Measurements from ENCODE around the gene ALKBH7.

ALKBH7 gene

GRCh38 chr19:6413721-6414643 is 41.4 kb downstream of the ALKBH7 start:
- no peak for TF ChIP-seq CTCF (IDR thresholded peaks at IDR 0.05; ENCODE audit: insufficient read depth, missing control alignments)
- DNase-seq (ENCODE audit: insufficient read length, low spot score) (peak; percentile 13), FAIRE-seq (no peak)

- DNase-seq (ENCODE audit: insufficient read length, low spot score) (peak; percentile 9), FAIRE-seq (no peak)
- no peak for TF ChIP-seq CTCF (IDR thresholded peaks at IDR 0.05; ENCODE audit: insufficient read depth, missing control alignments)
Measured at GRCh38 chr19:6414793-6415590, 42.4 kb downstream of the ALKBH7 start.

DNA sequence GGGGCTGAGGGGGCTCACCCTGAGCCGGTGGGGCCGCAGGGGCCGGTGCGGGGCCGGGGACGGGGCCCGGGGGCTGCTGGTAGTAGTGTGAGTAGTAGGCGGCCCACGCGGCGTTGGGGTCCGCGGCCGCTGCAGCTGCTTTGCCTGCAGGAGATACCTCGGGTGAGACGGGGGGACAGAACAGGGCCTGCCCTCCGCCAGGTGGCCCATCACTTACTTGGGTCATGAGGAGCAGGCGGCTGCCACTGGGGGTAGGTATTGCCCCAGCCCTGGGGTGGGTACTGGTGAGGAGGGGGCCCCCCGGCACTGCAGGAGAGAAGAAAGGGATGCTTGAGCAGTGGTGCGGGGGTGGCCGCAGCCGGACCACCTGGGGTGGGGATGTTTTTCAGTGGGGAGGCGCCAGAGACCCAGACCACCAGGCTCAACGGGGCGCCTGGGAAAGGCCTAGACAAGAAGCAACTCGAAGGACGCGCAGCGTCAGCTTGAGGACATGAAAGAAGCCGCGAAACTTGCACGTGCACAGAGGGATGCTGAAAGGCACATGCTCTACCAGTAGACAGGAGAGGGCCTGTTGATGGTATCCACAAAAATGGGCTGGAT is 43.1 kb downstream of the ALKBH7 start:
- FAIRE-seq, result no peak
- no peak for TF ChIP-seq CTCF (IDR thresholded peaks at IDR 0.05; ENCODE audit: insufficient read depth, missing control alignments)
- DNase-seq (ENCODE audit: insufficient read length, low spot score), result peak; percentile 13

GRCh38 chr19:6416658-6417405 is 44.2 kb downstream of the ALKBH7 start:
- no peak for TF ChIP-seq CTCF (IDR thresholded peaks at IDR 0.05; ENCODE audit: insufficient read depth, missing control alignments)
- peak; percentile 1 for DNase-seq (ENCODE audit: insufficient read length, low spot score)
- no peak for FAIRE-seq

GRCh38 chr19:6417713-6418561 is 45.3 kb downstream of the ALKBH7 start:
- FAIRE-seq (no peak), DNase-seq (ENCODE audit: insufficient read length, low spot score) (peak; percentile 19)
- no peak for TF ChIP-seq CTCF (IDR thresholded peaks at IDR 0.05; ENCODE audit: insufficient read depth, missing control alignments)

DNA sequence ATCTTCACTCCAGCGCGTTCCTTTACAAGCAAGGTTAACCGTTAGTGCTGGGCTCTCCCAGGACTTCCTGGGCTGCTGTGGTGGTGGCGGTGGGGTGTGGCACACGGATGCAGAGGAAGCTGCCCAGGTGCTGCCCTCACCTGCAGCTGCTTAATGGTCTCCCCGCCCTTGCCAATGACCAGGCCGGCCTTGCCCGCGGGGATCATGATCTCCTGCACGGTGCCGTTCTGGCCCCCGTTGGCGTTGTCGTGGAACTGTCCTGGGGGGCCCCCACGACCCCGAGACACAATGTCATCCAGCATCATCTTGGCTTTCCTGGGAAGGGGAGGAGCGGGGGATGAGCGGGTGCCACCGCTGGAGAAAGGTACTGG is 46.0 kb downstream of the ALKBH7 start:
- no peak for TF ChIP-seq CTCF (IDR thresholded peaks at IDR 0.05; ENCODE audit: insufficient read depth, missing control alignments)
- no peak for DNase-seq (ENCODE audit: insufficient read length, low spot score)
- FAIRE-seq, result no peak
